BLaER1 treated with 17β-estradiol and CSF1 and Interleukin-3, amounts not matched to agents 10 nM and 100 nM (cell line): ENCODE data around the gene COG5.

Experiments
- H3K27ac ChIP-seq, 11 experiments: shearing (Covaris generic); formaldehyde crosslinking; 2 replicates each; pipeline ENCODE4 v1.8.1; 2022
- H3K27me3 ChIP-seq, 11 experiments: shearing (Covaris generic); formaldehyde crosslinking; 2 replicates each; pipeline ENCODE4 v1.8.1; 2022
- H3K36me3 ChIP-seq, 11 experiments: shearing (Covaris generic); formaldehyde crosslinking; 2 replicates each; pipeline ENCODE4 v1.8.1; 2022
- H3K4me1 ChIP-seq, 10 experiments: shearing (Covaris generic); formaldehyde crosslinking; 2 replicates each; pipeline ENCODE4 v1.8.1; 2022
- H3K4me2 ChIP-seq, 11 experiments: shearing (Covaris generic); formaldehyde crosslinking; 2 replicates each; pipeline ENCODE4 v1.8.1; 2022
- H3K4me3 ChIP-seq, 10 experiments: shearing (Covaris generic); formaldehyde crosslinking; 2 replicates each; pipeline ENCODE4 v1.8.1; 2022
- H3K9ac ChIP-seq, 11 experiments: shearing (Covaris generic); formaldehyde crosslinking; 2 replicates each; pipeline ENCODE4 v1.8.1; 2022
- H3K9me3 ChIP-seq, 11 experiments: shearing (Covaris generic); formaldehyde crosslinking; replicated peaks in 1 of 11; 2 replicates each; pipeline ENCODE4 v1.8.1; 2022
- H4K20me1 ChIP-seq, 11 experiments: shearing (Covaris generic); formaldehyde crosslinking; 2 replicates each; pipeline ENCODE4 v1.8.1; 2022
- Cebpa-rat ChIP-seq, 11 experiments: shearing (Covaris generic); IDR thresholded peaks; 2 replicates each; pipeline ENCODE4 v1.8.1; 2022

The COG5 gene

GRCh38 chr7:107408349-107408748 is 155.4 kb downstream of the COG5 start:
- TF ChIP-seq Cebpa-rat (IDR thresholded peaks at IDR 0.05): no peak
- peaks cover 0 to 9% (median 0%) of the 10 kb centered on the region in 10 experiments; a peak in 4 of 20 replicates for H3K4me1 ChIP-seq

GRCh38 chr7:107405559-107405958 is 158.2 kb downstream of the COG5 start:
- Histone ChIP-seq H3K9ac (no peak overlapping the region), H3K4me2 (no peak overlapping the region), H3K27ac (no peak overlapping the region), H3K9me3 (peaks cover 0 to 2% (median 0%) of the 10 kb centered on the region in 11 experiments; a peak in 1 of 22 replicates), H3K4me3 (no peak overlapping the region), H3K27me3 (no peaks in the 10 kb centered on the region), H3K36me3 (peaks cover 3 to 46% (median 15%) of the 10 kb centered on the region in 11 experiments; a peak in 15 of 22 replicates), H3K4me1 (peaks cover 0 to 2% (median 0%) of the 10 kb centered on the region in 10 experiments; a peak in 3 of 20 replicates), H4K20me1 (no peaks in the 10 kb centered on the region)
- TF ChIP-seq Cebpa-rat (IDR thresholded peaks at IDR 0.05): no peak

More at GRCh38 chr7:107408349-107408748, 155.4 kb downstream of the COG5 start:
- no peak overlapping the region for H3K4me3 ChIP-seq
- H3K36me3 ChIP-seq: peaks cover 3 to 48% (median 20%) of the 10 kb centered on the region in 11 experiments; a peak in 15 of 22 replicates
- peaks cover 0 to 3% (median 0%) of the 10 kb centered on the region in 11 experiments; a peak in 1 of 22 replicates for H3K9me3 ChIP-seq
- no peak overlapping the region for H3K9ac ChIP-seq
- no peaks in the 10 kb centered on the region for H3K27me3 ChIP-seq
- H3K27ac ChIP-seq: no peak overlapping the region
- no peak overlapping the region for H3K4me2 ChIP-seq
- no peaks in the 10 kb centered on the region for H4K20me1 ChIP-seq

GRCh38 chr7:107404740-107405537 is 158.8 kb downstream of the COG5 start:
- no peak overlapping the region for H3K27ac ChIP-seq
- H3K4me2 ChIP-seq: no peak overlapping the region
- no peaks in the 10 kb centered on the region for H3K27me3 ChIP-seq
- H3K4me3 ChIP-seq: no peak overlapping the region
- peaks cover 0 to 40% (median 9%) of the 10 kb centered on the region in 11 experiments; a peak in 9 of 22 replicates for H3K36me3 ChIP-seq
- H3K4me1 ChIP-seq: no peaks in the 10 kb centered on the region
- no peaks in the 10 kb centered on the region for H4K20me1 ChIP-seq
- H3K9me3 ChIP-seq: no peaks in the 10 kb centered on the region
- no peak for TF ChIP-seq Cebpa-rat (IDR thresholded peaks at IDR 0.05)
- no peak overlapping the region for H3K9ac ChIP-seq

- Histone ChIP-seq H3K4me1 (no peaks in the 10 kb centered on the region), H3K27ac (no peak overlapping the region), H3K9me3 (peaks cover 0 to 11% (median 4%) of the 10 kb centered on the region in 11 experiments; a peak in 5 of 22 replicates), H4K20me1 (no peaks in the 10 kb centered on the region), H3K36me3 (peaks cover 0 to 23% (median 11%) of the 10 kb centered on the region in 11 experiments; a peak in 14 of 22 replicates), H3K4me2 (no peak overlapping the region), H3K9ac (no peak overlapping the region), H3K27me3 (no peaks in the 10 kb centered on the region), H3K4me3 (no peak overlapping the region)
- TF ChIP-seq Cebpa-rat (IDR thresholded peaks at IDR 0.05): no peak
Measured at GRCh38 chr7:107398161-107398560, 165.6 kb downstream of the COG5 start.

- no peaks in the 10 kb centered on the region for H3K4me1 ChIP-seq
- TF ChIP-seq Cebpa-rat (IDR thresholded peaks at IDR 0.05): no peak
- no peak overlapping the region for H3K4me3 ChIP-seq
- H3K36me3 ChIP-seq: peaks cover 0 to 18% (median 11%) of the 10 kb centered on the region in 11 experiments; a peak in 14 of 22 replicates
- H3K4me2 ChIP-seq: no peak overlapping the region
- H3K27me3 ChIP-seq: no peaks in the 10 kb centered on the region
- no peaks in the 10 kb centered on the region for H4K20me1 ChIP-seq
- no peak overlapping the region for H3K9ac ChIP-seq
- H3K9me3 ChIP-seq: peaks cover 0 to 11% (median 4%) of the 10 kb centered on the region in 11 experiments; a peak in 5 of 22 replicates
- no peak overlapping the region for H3K27ac ChIP-seq
Measured at GRCh38 chr7:107396990-107397389, 166.7 kb downstream of the COG5 start.

- H3K27me3 ChIP-seq: no peaks in the 10 kb centered on the region
- H4K20me1 ChIP-seq: no peaks in the 10 kb centered on the region
- H3K4me3 ChIP-seq: no peak overlapping the region
- no peaks in the 10 kb centered on the region for H3K4me1 ChIP-seq
- H3K9ac ChIP-seq: no peak overlapping the region
- no peak for TF ChIP-seq Cebpa-rat (IDR thresholded peaks at IDR 0.05)
- H3K4me2 ChIP-seq: no peak overlapping the region
- H3K36me3 ChIP-seq: peaks cover 0 to 27% (median 12%) of the 10 kb centered on the region in 11 experiments; a peak in 14 of 22 replicates
- H3K9me3 ChIP-seq: peaks cover 0 to 11% (median 4%) of the 10 kb centered on the region in 11 experiments; a peak in 5 of 22 replicates
- no peak overlapping the region for H3K27ac ChIP-seq
Measured at GRCh38 chr7:107396081-107396480, 167.6 kb downstream of the COG5 start.

- peaks cover 0 to 10% (median 4%) of the 10 kb centered on the region in 11 experiments; a peak in 5 of 22 replicates for H3K9me3 ChIP-seq
- no peak overlapping the region for H3K9ac ChIP-seq
- no peak overlapping the region for H3K27ac ChIP-seq
- H3K4me3 ChIP-seq: no peak overlapping the region
- no peaks in the 10 kb centered on the region for H4K20me1 ChIP-seq
- no peak overlapping the region for H3K4me2 ChIP-seq
- H3K4me1 ChIP-seq: no peaks in the 10 kb centered on the region
- no peaks in the 10 kb centered on the region for H3K27me3 ChIP-seq
- no peak for TF ChIP-seq Cebpa-rat (IDR thresholded peaks at IDR 0.05)
- H3K36me3 ChIP-seq: peaks cover 0 to 32% (median 13%) of the 10 kb centered on the region in 11 experiments; a peak in 14 of 22 replicates
Measured at GRCh38 chr7:107394831-107395230, 168.9 kb downstream of the COG5 start.

GRCh38 chr7:107394276-107394675 is 169.4 kb downstream of the COG5 start:
- H3K4me2 ChIP-seq: no peak overlapping the region
- H3K9ac ChIP-seq: no peak overlapping the region

GRCh38 chr7:107392830-107393229 is 170.9 kb downstream of the COG5 start:
- Histone ChIP-seq H3K4me3 (no peak overlapping the region), H3K9me3 (no peaks in the 10 kb centered on the region), H3K27me3 (no peaks in the 10 kb centered on the region), H3K36me3 (peaks cover 0 to 15% (median 0%) of the 10 kb centered on the region in 11 experiments; a peak in 1 of 22 replicates), H3K9ac (no peak overlapping the region), H3K27ac (no peak overlapping the region), H3K4me2 (no peak overlapping the region), H4K20me1 (no peaks in the 10 kb centered on the region), H3K4me1 (no peaks in the 10 kb centered on the region)
- TF ChIP-seq Cebpa-rat (IDR thresholded peaks at IDR 0.05): no peak

More at GRCh38 chr7:107394276-107394675, 169.4 kb downstream of the COG5 start:
- no peaks in the 10 kb centered on the region for H3K4me1 ChIP-seq
- TF ChIP-seq Cebpa-rat (IDR thresholded peaks at IDR 0.05): no peak
- H3K9me3 ChIP-seq: peaks cover 0 to 4% (median 1%) of the 10 kb centered on the region in 11 experiments; a peak in 5 of 22 replicates
- no peaks in the 10 kb centered on the region for H3K27me3 ChIP-seq
- no peak overlapping the region for H3K27ac ChIP-seq
- peaks cover 0 to 28% (median 8%) of the 10 kb centered on the region in 11 experiments; a peak in 14 of 22 replicates for H3K36me3 ChIP-seq
- no peak overlapping the region for H3K4me3 ChIP-seq
- H4K20me1 ChIP-seq: no peaks in the 10 kb centered on the region
